Cerebellar cortex (tissue), 1 donor: ENCODE data around the gene CORIN.

Source experiments
- DNase-seq: peaks from one replicate; pipeline ENCODE4 v3.0.0-alpha.2; 2015; ENCODE audit warnings: low spot score

The CORIN gene

DNA sequence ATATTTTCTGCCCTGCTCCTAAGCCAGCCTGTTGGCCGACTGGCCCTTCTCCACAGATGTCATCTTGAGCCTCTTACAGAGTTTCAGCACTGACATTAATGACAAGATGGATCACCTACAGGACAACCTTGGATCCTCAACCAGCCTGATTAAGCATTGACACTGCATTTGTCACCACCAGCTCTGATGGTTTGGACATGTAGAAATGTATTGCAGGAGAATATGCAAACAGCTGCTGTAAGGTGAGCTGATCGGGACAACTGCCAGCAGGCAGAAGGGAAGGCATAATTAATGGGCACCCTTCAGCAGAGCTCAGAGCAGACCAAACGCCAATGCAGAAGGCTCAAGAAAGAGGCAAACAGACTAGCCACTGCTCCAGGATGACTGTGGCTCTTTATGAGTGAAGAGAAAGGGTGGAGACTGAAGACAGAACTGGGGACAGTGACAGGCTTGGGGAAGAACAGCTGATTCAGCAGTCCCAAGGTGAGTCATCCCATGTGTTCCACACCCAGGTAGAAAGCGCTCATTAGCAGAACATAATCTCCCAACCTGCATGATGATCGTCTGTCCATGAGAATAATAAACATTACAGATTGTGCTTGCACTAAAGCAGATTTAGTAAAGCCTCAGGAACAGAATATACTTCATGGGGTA is 6.7 kb downstream of the CORIN start:
- DNase-seq: no peak

DNA sequence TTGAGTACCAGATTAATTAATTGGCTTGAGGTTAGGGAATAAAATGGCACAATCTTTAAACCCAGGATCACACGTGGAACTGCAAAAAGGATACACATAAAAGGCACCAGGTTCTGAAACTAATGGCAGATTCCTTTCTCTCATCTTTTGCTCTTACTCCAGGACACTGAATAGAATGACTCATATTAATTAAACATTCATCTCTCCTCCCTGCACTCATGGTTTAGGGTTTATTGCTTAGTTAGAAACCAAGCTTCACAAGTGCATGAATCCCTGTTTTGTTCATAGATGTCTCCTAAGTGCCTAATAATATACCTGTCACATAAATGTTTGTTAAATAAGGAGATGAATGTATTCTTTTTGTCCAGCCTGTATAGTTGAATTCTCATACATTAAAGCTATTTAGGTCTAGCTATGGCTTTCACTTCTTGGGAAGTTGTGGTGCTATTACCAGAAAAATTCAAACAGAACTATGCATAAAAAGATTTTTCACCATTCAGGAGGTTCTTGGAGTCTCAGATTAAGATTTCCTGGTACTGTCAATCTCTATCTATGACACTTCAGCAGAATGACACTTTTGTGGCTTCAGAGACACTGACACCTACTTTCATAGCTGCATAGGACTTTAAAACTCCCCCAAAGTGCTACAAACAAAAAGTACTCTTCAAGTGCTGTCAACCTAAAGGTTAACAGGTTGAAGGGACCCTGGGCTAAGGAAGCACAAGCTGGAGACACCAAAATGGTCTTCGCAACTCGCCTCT is 7.4 kb downstream of the CORIN start:
- DNase-seq: no peak

DNA sequence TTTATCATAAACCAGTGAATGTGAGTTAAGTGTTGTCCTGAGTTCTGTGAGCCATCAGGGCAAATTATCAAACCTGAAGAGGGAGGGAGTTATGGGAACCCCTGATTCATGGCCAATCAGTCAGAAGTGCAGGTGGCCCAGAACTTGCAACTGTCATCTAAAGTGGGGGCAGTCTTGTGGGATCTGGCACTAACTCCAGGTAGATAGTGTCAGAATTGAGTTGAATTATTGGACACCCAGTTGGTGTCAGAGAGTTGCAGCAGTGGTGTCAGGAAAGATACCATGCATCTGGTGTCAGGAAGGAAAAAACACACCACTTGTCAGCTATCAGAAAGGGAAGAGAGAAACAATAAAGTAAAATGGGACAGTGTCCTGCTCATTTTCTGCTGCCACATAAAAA is 8.4 kb downstream of the CORIN start:
- DNase-seq: no peak

DNA sequence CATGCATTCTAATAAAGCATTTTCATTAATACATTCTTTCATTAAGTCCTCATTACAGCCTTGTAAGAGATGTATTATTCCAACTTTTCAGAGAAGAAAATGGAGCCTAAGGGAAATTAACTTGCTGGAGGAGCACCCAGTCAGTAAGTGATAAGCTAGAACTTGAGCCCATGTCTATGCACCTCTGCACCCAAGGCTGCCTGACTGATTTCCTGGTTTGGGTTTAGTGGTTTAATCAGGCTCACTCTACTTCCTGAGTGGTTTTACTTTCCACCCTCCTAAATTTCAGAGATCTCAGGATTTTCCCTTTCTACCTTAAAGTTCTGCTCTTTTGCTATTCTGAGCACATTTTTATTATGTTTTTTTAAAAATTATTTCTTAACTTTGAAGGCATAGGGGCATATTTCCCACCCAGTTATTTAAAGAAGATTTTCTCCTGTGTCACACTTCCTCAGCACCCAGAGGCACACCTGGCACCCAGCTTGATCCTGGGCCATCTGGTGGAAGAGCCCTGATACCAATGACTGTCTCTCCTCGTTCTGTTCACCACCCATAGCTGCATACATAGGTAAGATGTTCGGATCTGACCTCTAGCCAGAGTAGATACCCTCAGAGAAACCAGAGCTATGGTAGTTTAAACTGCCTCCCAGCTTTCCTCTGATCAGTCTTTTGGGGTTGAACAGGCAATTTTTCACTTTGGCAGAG is 10.4 kb downstream of the CORIN start:
- DNase-seq: no peak

DNA sequence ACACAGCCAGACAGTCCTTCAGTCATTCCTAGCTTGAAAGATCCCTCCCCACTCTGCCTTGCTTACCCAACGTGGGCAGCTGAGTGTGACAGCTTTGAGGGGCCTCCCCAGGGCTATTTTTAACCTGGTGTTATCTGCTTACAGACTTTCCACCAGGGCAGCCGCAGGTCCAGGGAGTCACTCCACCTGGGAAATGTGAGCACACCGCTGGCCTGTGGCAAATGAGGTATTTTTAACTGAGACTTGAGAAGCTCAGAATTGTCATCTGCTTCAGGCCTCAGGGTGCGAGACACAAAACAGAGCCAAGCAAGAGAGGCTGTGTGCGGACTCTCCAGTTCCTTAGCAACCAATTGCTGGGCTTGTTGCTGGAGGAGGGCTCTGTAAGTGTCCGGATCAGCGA is 13.0 kb downstream of the CORIN start:
- no peak for DNase-seq

- DNase-seq: no peak
Observed at GRCh38 chr4:47819178-47819577, 18.7 kb downstream of the CORIN start.

- DNase-seq: no peak
Observed at GRCh38 chr4:47817275-47817674, 20.6 kb downstream of the CORIN start.

DNA sequence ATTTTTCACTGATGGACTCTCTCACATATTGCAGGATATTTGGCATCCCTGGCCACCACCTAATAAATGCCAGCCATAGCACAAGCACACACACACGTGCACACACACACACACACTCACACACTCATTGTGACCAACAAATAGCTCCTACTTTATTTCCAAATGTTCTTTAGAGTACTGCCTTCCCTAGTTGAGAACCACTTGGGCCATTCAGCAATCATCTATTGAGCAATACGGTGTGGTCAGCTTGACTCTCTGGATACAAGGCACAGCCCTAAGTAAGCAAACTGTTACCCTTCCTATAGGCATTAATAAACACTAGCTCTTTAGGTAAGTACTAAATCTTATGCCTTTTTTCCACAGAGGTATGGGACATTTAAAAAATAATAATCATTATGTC is 21.1 kb downstream of the CORIN start:
- DNase-seq: no peak

GRCh38 chr4:47814618-47815295 is 23.1 kb downstream of the CORIN start:
- no peak for DNase-seq

DNA sequence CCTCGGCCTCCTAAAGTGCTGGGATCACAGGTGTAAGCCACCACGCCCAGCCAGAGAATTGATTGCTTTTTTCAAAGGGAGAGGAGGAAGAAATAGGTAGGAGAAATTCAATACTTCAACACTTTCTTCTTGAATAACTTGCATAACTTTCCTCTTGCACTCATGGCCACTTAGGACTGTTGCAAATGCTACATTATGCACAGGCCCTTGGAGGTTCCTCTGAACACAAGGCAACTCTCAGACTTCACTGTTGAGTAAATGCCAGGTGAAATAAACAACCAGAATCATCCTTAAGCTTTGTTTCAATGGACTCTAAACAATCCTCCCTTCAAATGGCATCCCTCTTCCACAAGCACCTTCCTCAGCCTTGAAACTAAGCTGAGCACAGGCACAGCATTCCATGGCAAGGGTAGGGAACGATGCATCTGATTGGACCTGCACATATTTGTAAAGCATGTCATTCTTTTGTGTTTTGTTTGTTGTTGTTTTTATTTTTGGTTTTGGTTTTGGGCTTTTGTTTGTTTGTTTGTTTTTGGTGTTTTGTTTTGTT is 28.1 kb downstream of the CORIN start:
- no peak for DNase-seq

DNA sequence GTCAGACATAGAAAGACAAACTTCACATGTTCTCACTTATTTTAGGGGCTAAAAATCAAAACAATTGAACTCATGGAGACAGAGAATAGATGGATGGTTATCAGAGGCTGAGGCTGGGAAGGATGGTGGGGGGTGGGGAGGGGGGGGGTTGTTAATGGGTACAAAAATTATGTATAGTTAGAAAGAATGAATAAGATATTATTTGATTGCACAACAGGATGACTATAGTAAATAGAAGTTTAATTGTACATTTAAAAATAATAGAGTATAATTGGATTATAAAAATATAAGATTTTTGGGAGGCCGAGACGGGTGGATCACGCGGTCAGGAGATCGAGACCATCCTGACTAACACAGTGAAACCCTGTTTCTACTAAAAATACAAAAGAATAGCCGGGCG is 33.3 kb downstream of the CORIN start:
- no peak for DNase-seq

- no peak for DNase-seq
Observed at GRCh38 chr4:47801481-47802002, 36.3 kb downstream of the CORIN start.

DNA sequence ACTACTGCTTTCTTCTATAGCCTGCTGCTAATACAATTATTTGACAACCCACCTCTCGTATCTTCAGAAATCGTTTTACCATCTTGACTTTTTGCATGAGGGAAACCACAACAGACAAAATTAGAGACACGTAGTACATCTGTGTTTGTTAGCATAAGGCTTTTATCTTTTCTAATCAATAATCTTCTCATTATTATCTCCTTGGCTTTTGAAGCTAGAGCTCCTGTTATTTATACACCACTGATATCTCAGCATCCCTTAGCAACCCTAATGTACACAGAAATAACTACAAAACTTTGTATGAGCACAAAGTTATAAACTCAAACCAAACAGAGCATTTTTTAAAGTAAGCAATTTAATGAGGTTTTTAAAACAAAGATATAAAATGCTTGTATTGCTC is 39.7 kb downstream of the CORIN start:
- no peak for DNase-seq

- no peak for DNase-seq
Observed at GRCh38 chr4:47791965-47792364, 45.9 kb downstream of the CORIN start.

GRCh38 chr4:47790105-47790504 is 47.8 kb downstream of the CORIN start:
- no peak for DNase-seq

DNA sequence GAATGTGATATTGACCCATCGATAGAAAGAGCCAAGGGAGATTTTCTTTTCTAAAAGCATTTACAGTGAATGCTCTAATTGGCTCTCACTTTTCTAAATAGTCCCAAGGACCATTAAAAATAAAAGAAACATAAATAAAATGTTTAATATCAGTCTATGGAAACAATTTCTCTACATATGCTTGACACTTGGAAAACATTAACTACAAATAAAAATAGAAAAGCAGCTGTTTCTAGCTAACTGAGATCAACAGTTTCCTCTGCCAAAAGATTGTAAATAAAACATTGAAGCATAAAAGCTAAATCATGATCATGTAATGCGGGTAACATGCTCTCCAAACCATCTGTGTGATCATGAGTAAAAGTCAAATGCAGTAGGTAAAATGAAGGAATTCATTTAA is 49.7 kb downstream of the CORIN start:
- DNase-seq: no peak

DNA sequence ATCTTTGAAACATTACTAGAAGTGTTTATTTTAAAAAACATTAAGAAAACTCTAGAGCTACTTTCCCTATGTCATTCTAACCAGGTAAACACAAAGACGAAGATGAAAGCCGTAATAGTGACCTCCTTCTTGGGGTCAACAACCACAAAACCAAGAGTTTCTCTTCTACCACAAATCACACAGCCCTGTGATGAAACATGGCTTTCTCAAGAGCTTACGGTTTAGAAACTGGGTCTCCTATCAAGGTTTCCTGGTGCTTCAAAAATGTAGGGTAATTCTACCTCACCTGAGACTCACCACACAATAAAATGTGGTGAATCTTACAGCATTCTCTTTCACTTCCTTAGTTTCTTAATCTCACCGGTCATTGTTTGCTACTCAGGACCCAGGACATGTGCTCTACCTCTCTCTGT is 50.9 kb downstream of the CORIN start:
- DNase-seq: no peak

DNA sequence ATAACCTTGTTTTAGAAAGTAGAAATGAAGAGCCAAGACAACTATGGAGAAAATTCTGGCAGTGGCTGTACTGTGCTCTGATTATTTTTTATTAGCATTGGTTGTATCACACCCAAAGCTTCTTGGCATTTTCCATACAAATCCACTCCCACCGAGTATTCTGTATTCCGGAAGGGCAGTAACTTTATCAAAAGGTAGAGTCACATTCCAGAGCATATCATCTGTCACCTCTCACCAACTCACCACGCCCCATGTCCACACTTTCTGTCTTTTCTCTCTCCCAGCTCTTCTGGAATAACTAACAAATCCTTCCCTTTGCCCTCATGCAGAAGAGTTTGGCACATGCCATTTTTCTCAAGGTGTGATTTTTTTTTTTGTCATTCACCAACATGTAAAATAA is 52.7 kb downstream of the CORIN start:
- DNase-seq: no peak

GRCh38 chr4:47784222-47784621 is 53.6 kb downstream of the CORIN start:
- no peak for DNase-seq

DNA sequence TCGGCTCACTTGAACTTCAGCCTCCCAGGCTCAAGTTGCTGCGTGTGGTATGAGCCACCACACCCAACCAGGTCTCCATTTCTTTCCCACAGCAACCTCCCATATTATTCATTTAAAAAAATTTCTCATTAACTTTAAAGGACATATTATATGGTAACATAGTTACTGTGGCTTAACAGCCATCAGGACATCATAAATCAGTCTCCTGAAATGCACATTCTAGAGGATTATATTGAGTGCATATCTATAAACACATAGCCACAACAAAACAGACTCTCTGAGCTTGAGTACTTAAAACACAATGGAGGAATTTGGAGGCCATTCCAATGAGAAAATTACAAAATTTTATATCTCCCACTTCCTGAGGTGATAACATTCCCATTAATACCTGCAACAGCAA is 61.5 kb downstream of the CORIN start:
- DNase-seq: no peak

- DNase-seq: no peak
Observed at GRCh38 chr4:47774079-47774478, 63.8 kb downstream of the CORIN start.

- no peak for DNase-seq
Observed at GRCh38 chr4:47771020-47771419, 66.8 kb downstream of the CORIN start.
